Sciatic nerve (tissue), 2 donors: ENCODE data around the gene SLIT3. TPM values are rescaled to one million over a fixed set of nuclear protein-coding genes. Genes with fewer than 3 reads are reported as not detected.

Source experiments
- ATAC-seq: fragments of 200-7000 bp; cut with Tn5 transposase; one replicate; pipeline ENCODE4 v1.9.1; 2020; ENCODE audit warnings: mild to moderate bottlenecking, moderate library complexity
- DNase-seq: peaks from one replicate; pipeline ENCODE4 v3.0.0-alpha.2; 2020; ENCODE audit warnings: low spot score
- intact Hi-C: fragments of 100-400 bp; cut with DNase I; formaldehyde crosslinking; loops from one replicate; pipeline ENCODE4 v1.14.2; 2022
- total RNA-seq: library from RNA; stranded (reverse); fragmentation: NEBNext Ultra II Directional; extraction: Animal tissue kit (Norgen Biotek cat#: 25700); gene quantifications from one replicate; pipeline ENCODE4 v1.2.1, GENCODE V29; 2021
- donor health status: DM: no; HTN: no; CAD: no.
- donor health status: DM: no; HTN: no; CAD: no.

Gene SLIT3
- total RNA-seq, 1 donor from 2014 or later = 50.6 TPM

DNA sequence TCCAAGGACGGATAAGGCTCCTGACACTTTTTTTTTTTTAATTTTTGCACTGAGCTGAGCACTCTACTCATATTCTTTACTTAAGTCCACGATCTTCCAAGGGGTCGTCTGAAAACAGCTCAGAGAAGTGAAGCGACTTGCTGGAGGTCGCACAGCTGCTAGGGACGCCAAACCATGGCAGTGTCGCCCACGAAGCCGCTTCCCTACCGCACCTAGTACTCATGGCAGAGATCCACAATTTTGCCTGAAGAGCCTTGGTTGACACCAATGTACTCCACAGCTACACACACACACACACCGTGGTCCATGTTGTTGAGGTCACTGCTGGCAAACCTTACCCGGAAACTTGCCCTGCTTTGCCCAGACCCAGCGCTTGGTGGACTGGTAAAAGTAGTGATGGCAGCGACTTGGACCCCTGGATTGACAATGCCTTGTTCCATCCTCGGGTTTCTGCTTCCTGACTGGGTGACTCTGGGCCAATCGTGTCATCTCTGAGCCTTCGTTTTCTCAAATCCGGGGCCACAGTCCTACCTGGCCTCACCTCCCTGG, 521 bp upstream of the SLIT3 start:
- no peak for DNase-seq
- intact Hi-C loops = no loop called here
- no peak for ATAC-seq

DNA sequence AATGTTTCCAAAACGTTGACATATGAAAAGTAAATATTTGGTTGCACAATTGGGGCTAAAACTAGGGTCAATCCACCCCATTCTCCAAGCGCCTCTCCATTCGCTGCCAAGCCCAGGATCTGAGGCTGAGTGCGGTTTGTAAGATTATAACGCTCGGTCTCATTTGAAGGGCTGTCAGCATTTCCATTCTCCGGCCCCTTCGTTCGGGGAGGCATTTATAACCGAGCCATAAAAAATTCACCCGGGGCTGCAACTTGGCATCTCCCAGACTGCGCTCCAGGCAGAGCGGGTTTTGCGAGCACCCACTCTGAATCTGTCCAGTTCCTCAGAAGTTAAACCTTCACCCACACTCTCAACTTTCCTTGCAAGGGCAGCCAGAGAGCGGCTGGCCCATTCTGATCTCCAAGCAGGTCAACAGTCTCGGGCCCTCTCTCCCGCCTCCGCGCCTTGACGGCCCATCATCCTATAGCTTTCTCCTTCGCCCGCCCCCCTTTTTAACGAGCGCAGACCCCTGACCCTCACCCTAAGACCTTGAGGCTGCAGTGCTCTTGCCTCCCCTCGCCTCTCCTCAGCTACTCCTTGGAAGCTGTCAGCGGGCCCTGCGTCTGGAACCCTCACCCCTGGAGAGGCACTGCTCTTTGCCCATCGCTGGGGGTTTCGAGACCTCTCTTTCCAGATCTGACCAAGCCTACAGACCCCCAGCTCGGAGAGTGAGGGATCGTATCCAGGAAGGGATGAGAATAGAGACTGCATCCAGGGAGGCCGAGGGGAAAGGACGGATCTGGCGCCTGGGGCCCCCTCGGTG, 1.1 kb downstream of the SLIT3 start:
- DNase-seq (no peak), ATAC-seq (peak; percentile 31)
- intact Hi-C loops = no loop called here

DNA sequence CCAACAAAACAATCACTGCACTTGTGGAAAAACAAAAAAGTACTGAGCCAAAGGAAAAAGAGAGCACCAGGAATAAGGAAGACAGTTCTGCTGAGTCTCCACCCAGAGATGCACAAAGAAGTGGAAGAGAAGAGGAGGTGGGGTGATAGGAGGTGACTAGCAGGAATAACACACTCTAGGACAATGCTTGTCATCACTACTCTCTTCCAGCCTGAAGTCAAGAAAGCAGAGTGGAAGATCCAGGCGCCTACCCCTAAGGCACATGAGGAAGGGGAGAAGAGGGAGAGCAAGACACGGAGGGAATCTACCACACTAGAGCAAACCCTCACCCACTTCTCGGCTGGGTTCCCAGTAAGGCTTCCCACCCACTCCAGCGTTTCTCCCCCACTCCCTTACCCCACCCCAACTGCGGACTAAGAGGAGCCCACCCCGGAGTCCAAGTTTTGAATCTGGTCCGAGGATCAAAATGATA, 1.7 kb downstream of the SLIT3 start:
- DNase-seq (no peak), ATAC-seq (peak; percentile 22)
- intact Hi-C loops = no loop called here

GRCh38 chr5:169298193-169298592, 2.7 kb downstream of the SLIT3 start:
- ATAC-seq = no peak
- no peak for DNase-seq
- intact Hi-C loops = no loop called here

GRCh38 chr5:169296419-169297143, 4.4 kb downstream of the SLIT3 start:
- ATAC-seq (peak; percentile 86), DNase-seq (no peak)
- intact Hi-C loops = no loop called here

GRCh38 chr5:169295306-169295705, 5.6 kb downstream of the SLIT3 start:
- ATAC-seq = no peak
- DNase-seq = no peak
- intact Hi-C loops = no loop called here

DNA sequence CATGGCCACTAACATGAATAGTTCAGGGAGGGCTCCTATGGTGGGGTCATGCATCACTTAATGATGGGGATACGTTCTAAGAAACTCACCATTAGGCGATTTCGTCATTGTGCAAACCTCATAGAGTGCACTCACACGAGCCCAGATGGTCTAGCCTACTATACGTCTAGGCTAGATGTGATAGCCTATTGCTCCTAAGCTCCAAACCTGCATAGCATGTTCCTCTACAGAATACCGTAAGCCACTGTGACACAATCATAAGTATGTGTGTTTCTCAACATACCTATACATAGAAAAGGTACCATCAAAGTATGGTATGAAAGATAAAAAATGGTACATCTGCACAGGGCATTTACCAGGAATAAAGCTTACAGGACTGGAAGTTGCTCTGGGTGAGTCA, 6.3 kb downstream of the SLIT3 start:
- no peak for DNase-seq
- intact Hi-C loops = no loop called here
- ATAC-seq = no peak

DNA sequence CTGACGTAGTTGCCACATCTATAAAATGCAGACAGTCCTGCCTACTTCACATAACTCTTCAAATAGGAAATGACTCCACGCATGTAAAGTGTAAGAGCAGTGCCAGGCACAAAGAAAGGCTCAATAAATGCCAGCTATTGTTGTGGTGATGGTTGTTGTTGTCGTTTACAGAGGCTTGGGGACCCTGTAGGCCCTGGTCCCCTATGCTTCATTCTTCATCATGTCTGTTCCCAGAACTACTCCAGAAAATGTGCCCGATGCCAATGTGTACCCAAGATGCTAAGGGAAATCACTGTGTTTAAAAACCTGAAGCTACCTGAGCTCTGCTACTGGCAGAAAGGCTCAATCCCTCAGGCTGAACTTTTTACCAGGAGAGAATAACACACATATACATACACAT, 9.1 kb downstream of the SLIT3 start:
- no peak for ATAC-seq
- no peak for DNase-seq
- intact Hi-C loops = no loop called here

- intact Hi-C loops = no loop called here
- no peak for DNase-seq
- no peak for ATAC-seq
Observed at GRCh38 chr5:169290895-169291294, 10.0 kb downstream of the SLIT3 start.

DNA sequence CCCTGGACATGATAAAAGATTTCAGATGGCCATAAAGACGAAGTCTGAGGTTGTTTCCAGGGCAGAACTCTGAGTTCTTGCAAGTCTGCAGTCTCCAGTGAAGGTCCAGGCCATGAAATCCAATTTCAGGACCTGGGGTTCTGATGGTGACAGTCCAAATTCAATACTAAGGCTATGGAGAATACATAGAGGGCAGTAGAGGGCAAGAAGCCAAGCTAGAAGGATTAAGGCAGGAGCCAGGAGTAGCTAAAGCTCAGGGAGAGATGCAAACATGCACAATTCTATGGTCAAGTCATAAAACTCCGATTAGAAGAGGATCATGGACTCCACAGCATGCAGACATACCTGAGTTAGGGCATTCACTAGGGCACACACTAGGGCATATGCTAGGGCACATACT, 11.4 kb downstream of the SLIT3 start:
- intact Hi-C loops = no loop called here
- no peak for ATAC-seq
- no peak for DNase-seq

GRCh38 chr5:169288066-169288930, 12.6 kb downstream of the SLIT3 start:
- intact Hi-C loops = no loop called here
- DNase-seq (no peak), ATAC-seq (no peak)

- intact Hi-C loops = no loop called here
- no peak for DNase-seq
- ATAC-seq = no peak
Observed at GRCh38 chr5:169287529-169287928, 13.4 kb downstream of the SLIT3 start.

DNA sequence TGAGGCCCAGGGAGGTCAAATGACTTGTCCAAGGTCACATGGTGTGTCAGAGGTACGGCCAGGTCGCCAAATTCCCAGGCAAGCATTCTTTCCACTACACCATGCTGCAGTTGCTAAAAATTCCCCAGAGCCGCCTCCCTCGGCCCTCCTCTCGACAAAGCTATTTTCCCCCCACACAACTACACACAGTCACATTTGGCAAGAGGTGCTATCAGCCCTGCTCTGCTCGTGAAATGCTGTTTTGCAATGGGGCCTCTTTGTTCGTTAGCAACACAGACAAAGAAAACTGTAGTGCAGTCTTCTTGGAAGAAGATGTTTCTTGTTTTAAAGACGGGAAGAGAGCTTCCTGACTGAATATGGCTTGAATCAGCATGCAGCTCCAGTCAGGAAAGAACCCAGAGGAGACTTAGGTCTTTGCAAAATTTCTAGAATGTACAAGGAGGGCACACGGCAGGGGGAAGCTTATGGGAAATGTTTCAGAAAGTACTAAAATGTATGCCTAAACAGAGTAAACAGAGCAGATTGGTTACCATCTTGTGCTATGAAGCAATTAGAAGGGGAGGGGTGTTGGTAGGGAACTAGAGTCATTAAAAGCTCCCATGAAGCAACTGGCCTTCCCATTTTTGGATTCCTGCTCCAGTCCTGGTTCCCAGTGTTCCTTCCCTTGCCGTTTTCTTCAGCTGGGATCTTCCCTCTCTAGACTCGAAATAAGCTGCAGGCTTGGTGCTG, 14.2 kb downstream of the SLIT3 start:
- peak; percentile 44 for ATAC-seq
- intact Hi-C loops = no loop called here
- DNase-seq = no peak

- intact Hi-C loops = no loop called here
- ATAC-seq = no peak
- no peak for DNase-seq
Observed at GRCh38 chr5:169283887-169284286, 17.1 kb downstream of the SLIT3 start.

DNA sequence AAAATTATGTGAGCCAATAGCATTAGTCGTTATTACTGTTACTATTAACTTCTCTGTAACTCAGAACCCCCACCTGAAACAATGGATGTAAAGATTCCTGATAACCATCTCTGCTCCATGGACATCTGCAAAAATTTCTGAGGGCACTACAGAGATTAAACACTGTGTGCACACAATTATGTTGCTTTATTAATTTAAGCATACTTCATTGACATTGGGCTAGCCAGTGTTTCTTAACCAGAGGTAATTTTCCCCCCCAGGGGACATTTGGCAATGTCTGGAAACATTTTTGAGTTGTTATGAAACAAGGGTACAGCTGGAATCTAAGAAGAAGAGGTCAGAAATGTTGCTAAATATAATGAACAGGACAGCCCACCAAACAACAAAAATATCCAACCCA, 19.3 kb downstream of the SLIT3 start:
- ATAC-seq (no peak), DNase-seq (no peak)
- intact Hi-C loops = no loop called here

DNA sequence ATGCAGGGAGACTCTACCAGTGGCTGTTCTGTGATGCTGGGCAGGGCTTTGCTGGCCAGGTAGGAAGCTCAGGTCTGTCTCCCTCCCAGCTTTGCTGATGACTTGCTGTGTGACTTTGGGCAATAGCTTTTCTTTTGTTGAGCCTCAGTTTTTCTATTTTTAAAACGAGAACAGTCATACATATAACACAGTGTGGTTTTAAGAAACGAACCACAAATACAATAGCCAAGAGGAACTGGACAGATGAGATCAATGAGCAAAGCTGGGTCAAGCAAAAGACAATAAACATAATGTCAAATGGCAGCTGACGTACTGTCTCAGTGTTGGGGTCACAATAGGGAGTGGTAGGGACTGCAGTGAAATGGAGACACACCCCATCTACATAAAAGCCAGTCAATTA, 20.2 kb downstream of the SLIT3 start:
- ATAC-seq (no peak), DNase-seq (no peak)
- intact Hi-C loops = no loop called here

DNA sequence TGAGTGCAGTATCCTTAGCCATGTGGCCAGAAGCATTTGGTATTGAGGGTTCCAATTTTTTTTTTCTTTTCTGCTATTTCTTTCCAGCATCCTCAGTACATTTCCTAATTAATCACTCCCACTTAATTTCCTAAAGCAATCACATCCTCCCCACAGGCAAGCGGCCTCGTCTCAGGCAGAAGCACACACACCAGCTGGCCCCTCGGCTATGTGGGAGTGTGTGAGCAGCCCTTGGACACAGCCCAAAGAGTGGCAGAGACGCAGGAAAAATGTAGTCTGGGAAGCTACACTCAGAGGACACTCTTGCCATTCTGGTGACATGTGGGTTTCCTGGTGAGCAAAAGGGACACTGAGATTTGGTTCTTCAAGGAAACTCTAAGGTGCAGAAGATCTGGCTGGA, 20.7 kb downstream of the SLIT3 start:
- intact Hi-C loops = no loop called here
- ATAC-seq (peak; percentile 36), DNase-seq (no peak)

DNA sequence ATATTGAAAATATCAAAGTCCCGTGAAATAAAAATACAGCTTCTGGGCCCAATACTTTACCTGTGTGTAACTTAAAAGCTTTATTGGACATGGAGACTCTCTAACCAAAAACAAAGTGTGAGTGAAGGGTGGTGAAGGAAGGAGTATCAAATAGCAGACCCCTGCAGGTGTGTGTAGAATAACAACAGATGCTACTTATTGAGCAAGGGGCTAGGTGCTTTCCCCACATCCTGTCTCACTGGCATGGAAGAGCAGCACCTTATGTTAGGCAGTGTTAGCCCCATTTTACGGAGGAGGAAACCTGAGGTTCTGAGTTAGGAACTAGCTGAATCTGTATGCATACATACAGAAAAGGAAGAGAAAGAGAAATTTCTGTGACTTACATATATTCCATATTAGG, 21.8 kb downstream of the SLIT3 start:
- no peak for DNase-seq
- intact Hi-C loops = no loop called here
- ATAC-seq = no peak

DNA sequence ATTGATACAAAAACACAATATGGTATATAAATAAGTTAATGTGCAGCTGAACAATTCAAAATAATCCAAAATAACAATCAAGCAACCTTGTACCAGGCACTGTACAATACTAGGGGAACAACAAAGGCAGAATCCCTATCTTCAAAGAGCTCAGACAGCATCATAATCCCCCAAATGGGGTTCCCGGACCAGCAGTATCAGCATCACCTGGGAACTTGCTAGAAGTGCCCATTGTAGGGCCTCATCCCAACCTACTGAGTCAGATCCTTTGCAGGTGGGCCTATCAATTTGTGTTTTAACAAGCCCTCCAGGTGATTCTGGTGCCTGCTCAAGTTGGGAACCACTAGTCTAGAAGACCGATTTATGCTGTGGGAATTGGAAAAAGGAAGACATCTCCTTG, 27.1 kb downstream of the SLIT3 start:
- intact Hi-C loops = no loop called here
- ATAC-seq = no peak
- DNase-seq = no peak
